ENCODE data around the gene MYO1F.
"Not testable (repeated sequence)": the region's sequence is repeated elsewhere in the genome, so short reads cannot be mapped to it uniquely, and the experiment has no call there.

Gene MYO1F

GRCh38 chr19:8517551-8518442 lies 59.4 kb downstream of the MYO1F start:
- DNase-seq (ENCODE audit: low spot score) = no peak

- DNase-seq (ENCODE audit: low spot score) = no peak
These were observed 61.9 kb downstream of the MYO1F start for GRCh38 chr19:8515317-8515716.

GRCh38 chr19:8514505-8515009 lies 62.7 kb downstream of the MYO1F start:
- DNase-seq (ENCODE audit: low spot score) = not testable (repeated sequence)

GRCh38 chr19:8513687-8514504 lies 63.3 kb downstream of the MYO1F start, which contains the start of gene ZNF414:
Gene ZNF414, minus strand, starts transcription at chr19:8514167. Its CDS starts 121 bp downstream, at chr19:8514046.
- peak; percentile 99 for DNase-seq (ENCODE audit: low spot score)

- no peak for DNase-seq (ENCODE audit: low spot score)
These were observed 64.1 kb downstream of the MYO1F start for GRCh38 chr19:8513036-8513686.

GRCh38 chr19:8512115-8512967 lies 64.9 kb downstream of the MYO1F start:
- DNase-seq (ENCODE audit: low spot score) = peak; percentile 50

GRCh38 chr19:8511573-8512101 lies 65.6 kb downstream of the MYO1F start:
- DNase-seq (ENCODE audit: low spot score) = no peak

- DNase-seq (ENCODE audit: low spot score) = no peak
These were observed 66.6 kb downstream of the MYO1F start for GRCh38 chr19:8510589-8511115.

GRCh38 chr19:8506402-8506957 lies 70.8 kb downstream of the MYO1F start:
- DNase-seq (ENCODE audit: low spot score) = no peak

GRCh38 chr19:8505680-8506401 lies 71.4 kb downstream of the MYO1F start:
- peak; percentile 94 for DNase-seq (ENCODE audit: low spot score)

- DNase-seq (ENCODE audit: low spot score) = no peak
These were observed 72.3 kb downstream of the MYO1F start for GRCh38 chr19:8504919-8505318.

GRCh38 chr19:8504171-8504570 lies 73.1 kb downstream of the MYO1F start:
- no peak for DNase-seq (ENCODE audit: low spot score)

- DNase-seq (ENCODE audit: low spot score) = no peak
These were observed 73.7 kb downstream of the MYO1F start for GRCh38 chr19:8503510-8503909.

GRCh38 chr19:8501981-8502380 lies 75.3 kb downstream of the MYO1F start:
- DNase-seq (ENCODE audit: low spot score) = no peak

GRCh38 chr19:8501516-8501915 lies 75.7 kb downstream of the MYO1F start:
- DNase-seq (ENCODE audit: low spot score) = no peak

- no peak for DNase-seq (ENCODE audit: low spot score)
These were observed 77.1 kb downstream of the MYO1F start for GRCh38 chr19:8500158-8500557.

- no peak for DNase-seq (ENCODE audit: low spot score)
These were observed 78.0 kb downstream of the MYO1F start for GRCh38 chr19:8499048-8499833.

- DNase-seq (ENCODE audit: low spot score) = no peak
These were observed 78.9 kb downstream of the MYO1F start for GRCh38 chr19:8498295-8498694.

- no peak for DNase-seq (ENCODE audit: low spot score)
These were observed 83.1 kb downstream of the MYO1F start for GRCh38 chr19:8494158-8494557.

All from AG08396 (cell line).